ENCODE data around the gene RAPGEF1.

RAPGEF1 gene

GRCh38 chr9:131776473-131776872 is 36.6 kb upstream of the RAPGEF1 start:
- H3K27ac ChIP-seq: no peak overlapping the region
- TF ChIP-seq CTCF (conservative IDR thresholded peaks at IDR 0.05; ENCODE audit: low read depth): no peak
- CTCF ChIA-PET: no interaction called here
- POLR2A ChIA-PET (ENCODE audit: low non-redundant PET): no interaction called here
- peak; percentile 69 for DNase-seq (ENCODE audit: low spot score)

GRCh38 chr9:131776036-131776435 is 36.2 kb upstream of the RAPGEF1 start:
- no peak for DNase-seq (ENCODE audit: low spot score)

GRCh38 chr9:131774636-131775035 is 34.8 kb upstream of the RAPGEF1 start:
- ChIA-PET POLR2A (ENCODE audit: low non-redundant PET) (no interaction called here), CTCF (no interaction called here)
- no peak for DNase-seq (ENCODE audit: low spot score)
- TF ChIP-seq CTCF (conservative IDR thresholded peaks at IDR 0.05; ENCODE audit: low read depth): no peak
- H3K27ac ChIP-seq: no peak overlapping the region

More at GRCh38 chr9:131776036-131776435, 36.2 kb upstream of the RAPGEF1 start:
- CTCF ChIA-PET: interaction anchor here (0.8 kb wide), 1 partner anchor 13 kb away, joined by 3 read pairs; no protein-coding TSS in a partner anchor
- no peak for TF ChIP-seq CTCF (conservative IDR thresholded peaks at IDR 0.05; ENCODE audit: low read depth)
- POLR2A ChIA-PET (ENCODE audit: low non-redundant PET): no interaction called here
- H3K27ac ChIP-seq: no peak overlapping the region

- H3K27ac ChIP-seq: no peak overlapping the region
- peak; percentile 82 for DNase-seq (ENCODE audit: low spot score)
- ChIA-PET POLR2A (ENCODE audit: low non-redundant PET) (interaction anchor here (0.6 kb wide), 1 partner anchor 24 kb away, joined by 3 read pairs; no protein-coding TSS in a partner anchor), CTCF (interaction anchor here (0.6 kb wide), 1 partner anchor 35 kb away, joined by 3 read pairs; no protein-coding TSS in a partner anchor)
- no peak for TF ChIP-seq CTCF (conservative IDR thresholded peaks at IDR 0.05; ENCODE audit: low read depth)
Measured at GRCh38 chr9:131773911-131774379, 34.1 kb upstream of the RAPGEF1 start.

GRCh38 chr9:131772940-131773339 is 33.1 kb upstream of the RAPGEF1 start:
- no peak for TF ChIP-seq CTCF (conservative IDR thresholded peaks at IDR 0.05; ENCODE audit: low read depth)
- H3K27ac ChIP-seq: no peak overlapping the region
- CTCF ChIA-PET: no interaction called here
- no peak for DNase-seq (ENCODE audit: low spot score)
- POLR2A ChIA-PET (ENCODE audit: low non-redundant PET): no interaction called here

- ChIA-PET POLR2A (ENCODE audit: low non-redundant PET) (no interaction called here), CTCF (interaction anchor here (0.6 to 1.4 kb wide), 3 partner anchors 18 to 465 kb away, joined by 4 to 7 read pairs (median 4); no protein-coding TSS in a partner anchor)
- DNase-seq (ENCODE audit: low spot score): no peak
- no peak for TF ChIP-seq CTCF (conservative IDR thresholded peaks at IDR 0.05; ENCODE audit: low read depth)
- no peak overlapping the region for H3K27ac ChIP-seq
Measured at GRCh38 chr9:131771646-131772045, 31.8 kb upstream of the RAPGEF1 start.

Data from RWPE1 (cell line).